Stimulated activated CD8-positive, alpha-beta memory T cell treated with anti-CD3 and anti-CD28 coated beads, Interleukin-15, amount 100 ng/mL, for 24 hours (primary cell): ENCODE measurements around the gene C19orf81.

Experiments used
- DNase-seq: peaks from one replicate; pipeline ENCODE4 v3.0.0-alpha.2; 2020; ENCODE audit warnings: low read depth

Gene C19orf81

DNA sequence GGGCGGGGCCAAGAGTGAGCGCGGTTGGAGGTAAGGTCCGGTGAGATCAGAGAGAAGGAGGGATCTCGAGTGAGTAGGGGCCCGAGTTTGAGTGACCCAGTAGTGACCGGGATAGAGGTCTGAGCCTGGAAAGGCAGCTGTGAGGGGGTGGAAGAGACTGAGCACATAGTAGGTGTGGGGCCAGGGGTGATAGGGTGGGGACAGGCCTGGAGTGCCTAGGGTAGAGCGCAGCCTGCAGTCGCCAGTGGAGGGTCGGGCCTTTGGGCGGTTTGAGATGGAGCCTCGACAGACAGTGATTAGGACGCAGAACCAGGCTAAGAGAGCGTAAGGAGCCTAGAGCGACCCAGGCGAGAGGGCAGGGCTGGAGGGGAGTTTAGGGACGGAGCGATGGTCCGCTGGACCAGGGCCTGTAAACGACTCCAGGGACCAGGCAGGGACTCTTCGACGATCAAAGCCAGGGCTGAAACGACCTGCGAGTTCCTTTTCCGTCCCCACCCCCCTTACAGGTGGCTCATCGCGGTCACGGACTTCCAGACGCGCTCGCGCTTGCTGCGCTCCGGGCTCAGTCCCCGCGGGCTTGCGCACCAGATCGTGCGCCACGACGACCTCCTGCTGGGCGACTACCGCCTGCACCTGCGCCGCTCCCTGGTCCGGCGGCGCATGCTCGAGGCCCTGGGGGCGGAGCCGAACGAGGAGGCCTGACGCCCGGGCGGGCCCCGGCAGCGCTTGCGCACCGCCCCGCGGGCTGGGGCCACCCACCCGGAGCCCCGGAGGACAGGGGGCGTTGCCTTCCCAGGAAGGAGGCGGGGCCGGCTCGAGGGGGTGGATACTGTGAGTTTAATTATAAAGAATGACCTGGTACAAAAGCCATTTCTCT lies 9.4 kb downstream of the C19orf81 start:
- DNase-seq, result peak; percentile 34

DNA sequence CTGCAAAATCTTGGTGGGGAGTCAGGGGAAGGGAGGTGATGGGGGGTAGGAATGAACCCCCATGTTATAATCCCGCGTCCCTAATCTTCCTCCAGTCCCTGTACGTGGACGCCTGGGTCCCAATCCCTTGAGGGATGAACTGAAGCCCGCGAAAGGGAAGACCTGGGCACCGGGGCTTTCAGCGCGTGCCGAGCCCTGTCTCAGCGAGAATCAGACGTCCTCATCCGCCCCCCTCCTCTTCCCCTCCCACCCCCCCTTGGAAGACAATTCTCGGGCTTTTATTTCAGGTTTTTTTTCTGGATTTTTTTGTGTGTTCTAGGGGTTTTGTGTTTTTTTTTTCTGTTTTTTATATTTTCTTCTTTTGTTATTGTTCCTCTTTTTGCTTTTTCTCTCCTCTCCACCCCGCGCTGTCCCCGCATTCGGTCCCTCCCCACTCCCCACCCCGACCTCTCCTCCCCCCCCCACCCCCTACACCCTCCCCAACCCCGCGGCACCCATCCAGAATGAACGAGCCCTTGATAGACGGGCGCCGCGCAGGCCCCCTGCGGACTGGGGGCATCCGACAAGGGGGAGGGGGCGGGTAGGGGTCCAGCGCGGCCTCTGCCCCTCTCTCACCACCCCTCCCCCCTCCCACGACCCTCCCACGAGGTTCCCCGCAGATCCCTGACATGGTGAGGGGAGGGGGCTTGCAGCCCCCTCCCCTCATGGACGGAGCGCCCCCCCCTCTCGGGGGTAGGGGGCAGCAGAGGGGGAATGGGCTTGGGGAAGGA lies 10.3 kb downstream of the C19orf81 start:
- DNase-seq, result no peak

DNA sequence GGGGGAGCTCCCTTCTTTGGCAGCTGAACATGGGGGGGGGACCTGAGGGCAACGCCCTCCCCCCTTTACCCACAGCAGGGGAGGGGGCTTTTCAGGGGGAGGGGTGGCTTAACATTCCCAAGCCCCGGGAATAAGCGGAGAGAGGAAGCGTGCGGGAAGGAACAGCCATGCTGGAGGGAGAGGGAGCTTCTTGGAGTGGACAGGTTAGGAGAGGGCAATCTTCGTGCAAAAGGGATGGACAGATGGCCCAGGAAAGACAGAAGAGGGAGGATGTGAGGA lies 10.8 kb downstream of the C19orf81 start:
- DNase-seq, result no peak

DNA sequence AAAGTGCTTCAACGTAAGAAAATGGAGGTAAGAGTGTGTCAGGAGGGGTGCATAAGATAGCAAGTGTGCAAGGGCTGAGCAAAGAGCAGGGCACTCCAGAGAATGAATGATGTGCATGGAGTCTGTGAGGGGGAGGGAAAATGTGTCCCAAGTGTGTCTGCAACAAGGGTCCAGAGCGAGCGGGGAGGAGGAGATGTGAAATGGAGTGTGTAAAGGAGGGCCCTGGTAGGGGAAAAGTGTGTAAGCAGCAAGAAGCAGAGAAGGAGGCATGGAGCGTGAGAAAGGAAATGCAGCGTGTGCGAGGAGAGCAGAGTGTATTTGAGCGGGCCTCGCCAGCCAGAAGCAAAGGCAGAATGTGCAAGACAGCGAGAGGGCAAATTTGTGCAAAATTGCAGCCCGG lies 11.8 kb downstream of the C19orf81 start:
- no peak for DNase-seq

DNA sequence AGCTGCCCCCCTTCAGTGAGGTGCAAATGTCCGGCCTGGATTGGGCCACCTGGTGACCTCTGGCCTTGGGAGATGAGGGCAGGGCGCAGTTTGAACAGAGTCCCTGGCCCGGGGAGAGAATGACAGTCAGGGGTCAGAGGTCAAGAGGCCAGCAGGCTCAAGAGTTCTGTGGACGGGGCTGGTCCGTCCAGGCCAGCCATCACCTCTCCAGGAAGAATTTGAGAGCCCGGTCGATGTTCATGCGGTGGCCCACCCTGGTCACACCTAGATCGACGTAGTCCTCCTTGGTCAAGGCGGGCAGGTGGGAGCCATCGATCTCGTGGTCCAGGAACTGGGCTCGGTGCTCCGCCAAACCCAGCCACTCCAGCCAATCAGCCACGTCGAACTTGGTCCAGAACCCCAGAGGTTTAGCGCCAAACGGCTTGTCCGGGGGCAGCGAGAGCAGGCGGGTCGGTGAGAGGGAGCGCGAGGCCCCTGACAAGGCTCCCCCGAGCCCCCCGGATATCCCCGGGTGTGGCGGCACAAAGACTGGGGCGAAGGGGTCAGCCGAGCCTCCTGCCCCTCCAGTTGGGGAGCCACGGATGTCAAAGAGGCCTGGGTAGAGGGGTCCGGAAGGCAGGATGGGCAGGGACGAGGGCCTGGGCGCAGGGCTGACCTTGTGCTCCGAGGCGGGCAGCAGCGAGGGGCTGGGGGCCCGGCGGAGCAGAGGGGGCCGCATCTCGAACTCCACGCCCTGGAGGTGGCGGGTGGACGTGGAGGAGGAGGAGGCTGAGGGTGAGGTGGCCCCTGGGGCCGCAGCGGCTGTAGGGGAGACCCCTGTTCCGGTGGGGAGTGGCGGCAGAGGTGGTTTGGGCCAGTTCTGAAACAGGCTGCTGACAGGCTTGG lies 12.8 kb downstream of the C19orf81 start:
- no peak for DNase-seq

DNA sequence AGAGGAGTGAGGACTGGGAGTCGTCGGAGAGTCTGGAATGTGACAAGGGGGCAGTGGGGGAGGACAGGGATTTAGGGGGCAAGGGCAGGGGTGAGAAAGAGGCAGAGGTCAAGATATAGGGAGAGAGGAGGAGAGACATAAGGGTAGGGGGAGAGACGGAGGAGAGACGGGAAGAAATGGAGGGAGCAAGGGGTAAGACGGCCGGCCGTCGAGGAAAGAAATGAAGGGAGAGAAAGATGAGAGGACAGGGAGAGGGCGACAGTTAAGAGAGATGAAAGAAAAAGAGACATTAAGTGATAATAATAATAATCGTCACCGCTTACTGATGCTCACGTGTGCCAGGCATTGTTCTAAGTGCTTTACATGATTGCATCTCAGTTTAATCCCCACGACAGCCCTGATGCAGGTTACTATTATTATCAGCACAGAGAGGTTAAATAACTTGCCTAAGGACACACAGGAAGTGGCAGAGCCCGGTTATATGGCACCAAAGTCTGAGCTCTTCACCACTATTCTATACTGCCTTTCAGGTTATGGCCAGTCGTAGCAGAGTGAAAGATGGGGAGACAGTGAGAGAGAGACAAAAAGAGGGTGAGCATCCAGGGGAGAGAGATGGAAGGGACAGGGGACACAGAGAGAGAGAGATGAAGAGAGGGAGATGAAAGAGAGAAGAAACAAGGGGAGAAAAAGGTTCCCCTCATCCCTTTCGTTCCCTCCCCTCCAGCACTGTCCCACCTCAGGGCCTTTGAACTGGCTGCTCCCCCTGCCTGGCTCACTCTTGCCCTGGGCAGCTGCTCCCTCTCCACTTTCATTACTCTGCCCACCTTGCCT lies 13.6 kb downstream of the C19orf81 start:
- no peak for DNase-seq

DNA sequence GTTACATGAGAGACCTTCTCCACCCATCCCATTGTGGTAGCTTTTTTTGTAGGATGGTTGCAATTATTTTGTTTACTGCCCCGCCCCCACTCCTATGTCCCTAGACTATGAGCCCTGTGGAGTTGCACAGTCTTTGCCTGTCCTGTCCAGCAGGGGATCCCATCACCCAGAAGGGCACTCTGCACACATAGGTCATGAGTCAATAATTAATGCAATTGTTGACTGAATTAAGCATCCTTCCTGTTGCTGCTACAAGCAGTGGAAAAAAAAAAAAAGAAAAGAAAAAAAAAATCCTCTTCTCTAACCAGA lies 14.2 kb downstream of the C19orf81 start:
- DNase-seq, result no peak

DNA sequence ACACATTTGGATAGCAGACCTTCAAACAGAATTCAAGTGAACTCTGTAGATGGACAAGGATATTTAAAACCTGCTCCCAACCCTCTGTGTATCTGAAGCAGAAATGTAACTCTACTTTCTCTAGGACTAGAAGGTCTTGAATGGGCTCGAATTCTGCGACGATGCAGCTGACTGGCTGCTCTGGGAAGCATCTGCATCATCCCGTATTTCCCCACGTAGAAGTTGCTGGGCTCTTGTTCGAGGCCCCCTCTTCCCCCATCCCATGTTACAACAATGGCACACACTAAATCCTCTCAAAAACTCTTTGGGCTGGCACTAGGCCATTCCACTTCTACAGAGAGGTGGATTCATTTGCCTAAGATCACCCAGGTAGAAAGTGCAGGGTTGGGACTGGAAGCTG lies 15.0 kb downstream of the C19orf81 start:
- no peak for DNase-seq

DNA sequence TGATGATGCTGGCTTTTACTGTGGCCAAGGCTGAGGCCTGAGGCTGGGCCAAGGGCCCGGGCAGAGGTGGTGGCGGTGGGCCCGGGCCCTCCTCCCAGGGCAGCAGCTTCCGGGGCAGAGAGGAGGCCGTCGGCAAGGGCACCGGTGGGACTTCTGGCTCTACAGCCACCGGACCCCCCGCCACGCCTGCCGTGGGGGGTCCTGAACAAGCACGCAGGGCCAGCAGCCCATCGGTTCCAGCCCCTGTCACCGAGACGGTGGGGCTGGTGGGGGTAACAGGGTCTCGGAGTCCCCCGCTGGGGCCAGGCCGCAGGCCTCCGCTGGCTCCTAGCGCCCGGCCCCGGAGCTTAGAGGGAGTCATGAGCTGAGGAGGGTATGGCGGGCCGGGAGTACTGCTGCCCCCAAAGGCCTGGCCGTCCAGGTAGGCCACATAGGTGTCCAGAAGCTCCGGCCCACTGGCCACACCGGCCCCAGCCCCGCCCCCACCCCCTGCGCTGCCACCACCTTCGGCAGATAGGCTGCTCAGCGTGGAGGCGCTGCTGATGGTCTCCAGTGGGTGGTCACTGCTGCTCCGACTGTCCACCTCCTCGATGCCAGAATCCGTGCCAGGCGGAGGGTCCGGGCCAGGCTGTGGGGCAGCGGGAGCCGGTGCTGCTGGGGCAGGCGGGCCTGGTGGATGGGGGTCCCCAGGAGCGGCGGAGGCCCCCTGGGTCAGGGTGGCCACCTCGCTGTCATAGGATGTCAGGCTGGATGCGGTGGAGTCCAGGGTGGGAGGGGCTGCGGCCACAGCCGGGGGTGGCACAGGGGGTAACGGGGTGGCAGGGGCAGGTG lies 17.3 kb downstream of the C19orf81 start:
- DNase-seq, result no peak

DNA sequence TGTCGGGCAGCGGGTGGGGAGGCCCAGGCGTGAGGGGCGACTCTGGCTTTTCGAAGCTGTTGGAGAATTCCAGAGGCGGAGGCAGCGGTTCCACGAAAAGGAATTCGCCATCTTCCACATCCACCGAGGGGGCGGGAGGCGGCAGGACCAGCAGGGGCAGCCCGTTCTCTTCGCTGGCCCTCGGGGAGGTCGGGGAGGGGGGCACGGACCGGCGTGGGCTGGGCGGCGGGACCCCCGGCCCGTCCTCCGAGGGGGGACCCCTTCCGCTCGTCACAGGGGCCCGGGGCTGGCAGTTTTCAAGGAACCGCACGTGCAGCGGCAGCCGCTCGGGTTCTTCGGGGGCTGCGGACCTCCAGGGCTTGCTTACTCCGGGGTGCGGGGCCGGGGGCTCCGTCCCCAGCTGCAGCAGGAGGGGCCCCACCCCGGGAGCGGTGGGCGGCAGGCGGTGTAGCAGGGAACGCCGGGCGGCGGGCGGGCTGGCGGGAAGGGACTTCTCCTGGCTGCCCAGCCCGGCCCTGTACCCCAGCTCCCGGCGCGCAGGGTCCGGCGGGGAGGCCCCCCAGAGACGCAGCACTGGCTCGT lies 18.0 kb downstream of the C19orf81 start:
- DNase-seq, result no peak

DNA sequence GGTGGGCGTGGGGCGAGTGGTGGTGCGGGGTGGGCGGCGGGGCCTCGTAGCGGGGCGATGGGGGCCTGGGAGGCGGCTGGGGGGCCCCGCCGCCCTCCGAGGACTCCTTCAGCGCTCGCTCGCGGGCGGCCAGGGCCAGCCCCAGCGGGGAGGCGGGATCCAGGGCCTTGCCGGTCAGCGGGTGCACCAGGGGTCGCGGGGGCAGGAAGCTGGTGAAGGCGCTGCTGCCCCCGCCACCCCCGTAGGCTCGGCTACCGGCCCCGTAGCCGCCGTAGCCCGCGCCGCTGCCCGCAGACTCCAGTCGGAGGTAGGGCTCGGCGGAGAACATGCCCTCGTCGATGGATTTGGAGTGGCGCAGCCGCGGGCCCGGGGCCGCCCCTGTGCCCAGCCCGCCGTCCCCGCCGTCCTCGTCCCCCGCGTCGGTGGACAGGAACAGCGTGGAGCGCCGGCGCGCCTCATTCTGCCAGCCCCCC lies 18.6 kb downstream of the C19orf81 start:
- DNase-seq, result no peak

DNA sequence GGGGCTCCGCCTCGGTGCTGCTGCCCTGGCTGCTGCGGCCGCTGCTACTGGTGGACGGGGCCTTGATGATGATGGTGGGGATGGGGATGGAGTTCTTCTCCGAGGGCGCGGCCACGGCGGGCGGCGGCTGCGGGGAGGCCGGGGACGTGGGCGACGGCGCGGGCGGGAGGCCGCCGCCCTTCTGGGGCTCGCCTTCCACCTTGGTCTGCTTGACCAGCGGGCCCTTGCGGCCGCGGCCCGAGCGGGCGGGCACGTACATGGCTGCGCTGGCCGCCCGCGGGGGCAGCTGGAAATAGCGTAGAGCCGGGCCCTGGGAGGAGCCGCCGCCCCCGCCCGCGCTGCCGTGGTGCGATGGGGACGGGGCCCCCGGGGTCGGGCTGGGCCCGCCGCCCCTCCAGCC lies 19.2 kb downstream of the C19orf81 start:
- DNase-seq, result no peak

DNA sequence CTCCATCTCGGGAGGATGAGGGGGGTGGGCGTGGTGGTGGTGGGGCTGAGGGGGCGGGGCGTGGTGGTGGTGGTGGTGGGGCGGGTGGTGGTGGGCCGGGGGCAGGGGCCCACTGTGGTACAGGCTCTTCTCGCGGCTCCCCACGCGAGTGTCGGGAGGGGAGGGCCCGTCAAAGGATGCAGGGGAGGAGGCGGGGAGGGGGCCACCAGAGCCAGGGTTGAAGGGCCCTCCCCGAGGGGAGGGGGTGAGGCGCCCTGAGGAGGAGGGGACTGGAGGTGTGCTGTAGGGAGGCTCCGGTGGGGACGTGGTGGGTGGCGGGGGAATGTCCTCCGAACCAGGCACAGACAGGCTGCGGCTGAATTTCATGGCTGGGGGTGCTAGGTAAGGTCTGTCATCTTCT lies 19.6 kb downstream of the C19orf81 start:
- no peak for DNase-seq

DNA sequence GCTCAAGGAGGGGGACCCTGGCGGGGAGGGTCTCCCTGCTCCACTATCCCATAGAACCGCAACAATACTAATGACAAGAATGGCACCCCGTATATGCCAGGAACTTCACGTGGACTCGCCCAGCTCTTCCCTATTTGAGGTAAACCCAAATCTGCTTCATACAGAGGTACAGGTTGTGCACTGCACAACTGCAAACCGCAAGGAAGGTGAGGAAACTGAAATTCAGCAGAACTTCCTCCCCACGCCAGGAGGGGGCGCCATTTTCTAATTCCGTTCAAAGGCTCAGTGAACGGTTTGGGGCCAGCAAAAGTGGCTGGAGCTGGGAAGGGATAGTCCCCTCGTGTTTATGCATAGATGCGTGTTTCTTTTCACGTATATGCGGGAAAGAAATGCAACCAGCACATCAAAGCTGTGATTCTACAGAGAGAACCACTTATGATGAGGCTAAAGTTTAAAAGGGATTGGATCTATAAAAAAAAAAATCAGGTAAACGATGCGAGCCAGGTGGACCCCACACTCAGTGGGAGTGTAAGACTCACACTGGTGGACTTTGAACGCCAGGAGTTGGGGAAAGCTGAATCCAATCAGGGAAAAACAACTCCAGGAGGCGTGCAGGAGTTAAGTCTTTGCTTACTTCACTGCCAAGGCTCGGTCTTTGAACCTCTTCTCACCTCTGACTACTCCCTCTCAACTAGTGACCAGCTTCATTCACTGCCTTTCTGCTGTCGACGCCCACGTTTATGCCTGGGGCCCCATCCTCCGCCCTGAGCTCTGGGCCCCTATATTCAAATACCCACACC lies 20.3 kb downstream of the C19orf81 start:
- DNase-seq, result peak; percentile 15

DNA sequence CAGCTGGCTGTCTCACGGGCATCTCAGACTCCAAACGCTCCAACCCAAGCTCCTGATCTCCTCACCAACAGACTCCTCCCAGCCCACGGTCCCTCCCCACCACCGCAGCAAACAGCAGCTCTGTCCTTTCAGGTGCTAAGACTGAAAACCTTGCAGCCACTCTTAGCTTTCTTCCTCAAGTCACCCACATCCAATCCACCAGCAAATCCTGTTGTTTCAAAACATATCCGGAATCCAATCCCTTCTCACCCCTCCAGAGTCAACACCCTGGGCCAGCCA lies 20.8 kb downstream of the C19orf81 start:
- DNase-seq, result no peak

DNA sequence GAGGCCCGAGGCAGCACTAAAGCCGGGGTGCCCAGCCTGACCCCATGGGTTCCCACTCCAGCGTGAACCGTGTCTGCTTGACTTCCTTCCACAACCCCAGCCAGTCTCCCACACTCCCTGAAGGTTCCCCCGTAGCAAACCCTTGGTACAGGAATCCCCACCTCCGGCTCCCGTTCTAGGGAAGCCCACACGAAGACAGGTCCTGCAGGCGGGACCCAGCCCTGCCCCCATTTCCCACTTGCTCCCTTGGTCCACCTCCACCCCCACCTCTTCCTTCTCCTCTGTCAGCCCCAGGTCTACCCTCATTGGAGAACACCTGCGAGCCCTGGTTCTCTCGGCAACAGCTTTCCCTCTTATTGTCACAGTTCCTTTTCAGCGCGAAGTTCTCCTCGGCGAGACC lies 23.9 kb downstream of the C19orf81 start:
- DNase-seq, result no peak

DNA sequence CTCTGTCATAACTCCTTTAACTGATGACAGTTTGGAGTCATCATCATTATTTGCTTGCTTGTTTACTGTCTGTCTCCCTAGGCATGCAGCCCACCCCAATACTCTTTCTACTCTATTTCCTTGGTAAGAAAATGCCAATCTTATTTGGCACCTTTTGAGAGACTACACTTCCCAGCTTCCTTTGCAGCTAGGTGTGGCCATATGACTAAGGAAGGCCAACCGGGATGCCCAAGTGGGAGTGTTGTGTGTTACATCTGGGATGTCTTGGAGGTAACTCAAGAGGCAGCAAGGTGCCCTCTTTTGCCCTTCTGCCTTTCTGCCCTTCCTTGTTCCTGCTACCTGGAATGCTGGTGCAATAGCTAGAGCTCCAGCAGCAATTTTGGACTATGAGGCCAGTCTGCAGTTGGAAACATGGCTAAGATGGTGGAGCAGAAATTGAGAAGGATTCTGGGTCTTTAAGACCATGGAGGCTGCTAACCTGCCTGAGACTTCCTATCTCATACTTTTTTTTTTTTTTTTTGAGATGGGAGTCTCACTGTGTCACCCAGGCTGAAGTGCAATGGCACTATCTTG lies 27.5 kb downstream of the C19orf81 start:
- no peak for DNase-seq

DNA sequence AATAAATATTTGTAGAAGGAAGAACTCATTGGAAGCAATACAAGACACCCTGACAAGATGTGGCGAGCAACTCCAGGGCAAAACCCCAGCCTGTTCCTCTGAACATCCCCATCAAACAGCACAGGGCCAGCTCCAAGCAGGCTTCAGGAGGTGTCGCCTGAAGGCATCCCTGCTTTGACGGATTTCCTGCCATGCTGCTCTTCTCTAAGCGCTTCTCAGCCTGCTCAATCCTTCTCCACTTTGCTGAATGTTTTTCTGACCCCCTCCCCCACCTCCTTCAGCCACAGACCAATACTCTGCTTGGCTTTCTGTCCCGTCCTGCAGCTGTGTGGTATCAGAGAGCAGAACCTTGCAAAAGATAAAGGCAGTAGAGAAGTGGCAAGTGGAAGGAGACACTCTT lies 28.4 kb downstream of the C19orf81 start:
- DNase-seq, result no peak

DNA sequence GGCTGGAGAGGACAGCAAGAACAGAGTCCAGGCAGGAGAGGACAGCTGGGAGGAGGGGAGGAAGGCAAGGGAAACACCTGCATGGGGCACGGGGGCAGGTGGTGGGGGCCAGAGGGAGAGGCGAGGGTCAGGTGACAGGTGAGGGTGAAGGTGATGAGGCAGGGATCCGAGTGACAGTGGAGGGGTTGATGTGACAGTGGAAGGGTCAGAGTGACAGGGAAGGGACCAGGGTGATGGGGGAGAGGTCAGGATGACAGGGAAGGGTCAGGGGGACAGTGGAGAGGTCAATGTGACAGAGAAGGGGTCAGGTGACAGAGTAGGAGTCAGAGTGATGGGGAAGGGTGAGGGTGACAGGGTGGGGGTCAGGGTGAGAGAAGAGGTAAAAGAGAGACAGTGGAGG lies 29.1 kb downstream of the C19orf81 start:
- no peak for DNase-seq
